Neural cell (in vitro differentiated cells): ENCODE results near the gene SLC38A9. TPM values are rescaled to one million over a fixed set of nuclear protein-coding genes. Genes with fewer than 3 reads are reported as not detected.

ENCODE experiments used
- H2AFZ ChIP-seq: fragments of 200-600, 300-800 bp; sonication (generic), shearing (Covaris generic); 2 replicates; pipeline ENCODE4 v1.6.0; 2014; ENCODE audit warnings: low read depth, mild to moderate bottlenecking, antibody characterized with exemption, low read length, moderate library complexity
- H3F3A ChIP-seq: fragments of 200-600 bp; shearing (Covaris generic); 2 replicates; pipeline ENCODE4 v1.6.1; 2016; ENCODE audit warnings: mild to moderate bottlenecking, moderate library complexity, mixed read lengths, antibody characterized with exemption, low read length; ENCODE audit not compliant: insufficient read depth, poor library complexity, severe bottlenecking
- H3K27ac ChIP-seq: fragments of 200-600, 300-800 bp; sonication (generic), shearing (Covaris generic); 2 replicates; pipeline ENCODE4 v1.5.1; 2014; ENCODE audit warnings: mild to moderate bottlenecking, low read length, moderate library complexity
- H3K27me3 ChIP-seq: fragments of 300-800, 200-600 bp; sonication (generic), shearing (Covaris generic); 2 replicates; pipeline ENCODE4 v1.6.0; 2014; ENCODE audit warnings: mild to moderate bottlenecking, low read depth, low read length, moderate library complexity; ENCODE audit not compliant: insufficient read depth
- H3K36me3 ChIP-seq: fragments of 300-800, 200-600 bp; sonication (generic), shearing (Covaris generic); 2 replicates; pipeline ENCODE4 v1.5.1; 2014; ENCODE audit warnings: mild to moderate bottlenecking, antibody characterized with exemption, low read length, moderate library complexity; ENCODE audit not compliant: insufficient read depth
- H3K4me2 ChIP-seq: fragments of 300-800, 200-600 bp; sonication (generic), shearing (Covaris generic); 2 replicates; pipeline ENCODE4 v1.6.0; 2014; ENCODE audit warnings: mild to moderate bottlenecking, low read length
- H3K4me3 ChIP-seq: fragments of 300-800, 200-600 bp; sonication (generic), shearing (Covaris generic); 2 replicates; pipeline ENCODE4 v1.5.1; 2014; ENCODE audit warnings: mild to moderate bottlenecking, low read length, moderate library complexity
- H3K79me2 ChIP-seq: fragments of 200-600 bp; shearing (Covaris generic); replicated peaks from 2 replicates; pipeline ENCODE4 v1.6.0; 2014; ENCODE audit warnings: mild to moderate bottlenecking, low read length, moderate library complexity; ENCODE audit not compliant: insufficient read depth
- H3K9ac ChIP-seq: fragments of 300-800, 200-600 bp; sonication (generic), shearing (Covaris generic); 2 replicates; pipeline ENCODE4 v1.6.1; 2016; ENCODE audit warnings: mild to moderate bottlenecking, low read length, mixed read lengths
- H3K9me2 ChIP-seq: fragments of 200-600 bp; shearing (Covaris generic); 2 replicates; pipeline ENCODE4 v1.6.1; 2016; ENCODE audit warnings: mild to moderate bottlenecking, low read length, mixed read lengths; ENCODE audit not compliant: insufficient read depth
- H3K9me3 ChIP-seq: fragments of 200-600, 300-800 bp; sonication (generic), shearing (Covaris generic); 2 replicates; pipeline ENCODE4 v1.6.1; 2016; ENCODE audit warnings: mild to moderate bottlenecking, mixed run types, low read length, moderate library complexity, mixed read lengths
- H4K20me1 ChIP-seq: fragments of 200-600 bp; shearing (Covaris generic); 2 replicates; pipeline ENCODE4 v1.6.1; 2016; ENCODE audit warnings: mild to moderate bottlenecking, mixed run types; ENCODE audit not compliant: insufficient read depth
- CTCF ChIP-seq: fragments of 450-650 bp; IDR thresholded peaks from 2 replicates; pipeline ENCODE4 v1.5.1; 2014; ENCODE audit warnings: antibody characterized with exemption, mild to moderate bottlenecking, moderate library complexity; ENCODE audit not compliant: poor library complexity, severe bottlenecking
- EP300 ChIP-seq: fragments of 450-650 bp; conservative IDR thresholded peaks from 2 replicates; pipeline ENCODE4 v1.6.1; 2014; ENCODE audit warnings: antibody characterized with exemption, mild to moderate bottlenecking, moderate library complexity; ENCODE audit not compliant: poor library complexity, severe bottlenecking
- EZH2 ChIP-seq: fragments of 200-600, 300-800 bp; shearing (Covaris generic), sonication (generic); IDR thresholded peaks from 2 replicates; pipeline ENCODE4 v1.6.1; 2014; ENCODE audit warnings: antibody characterized with exemption, low read length, borderline replicate concordance, mild to moderate bottlenecking; ENCODE audit not compliant: insufficient read depth, poor library complexity, severe bottlenecking
- MXI1 ChIP-seq: fragments of 450-650 bp; conservative IDR thresholded peaks from 2 replicates; pipeline ENCODE4 v1.6.1; 2014; ENCODE audit warnings: antibody characterized with exemption, mild to moderate bottlenecking; ENCODE audit not compliant: poor library complexity, severe bottlenecking
- POLR2AphosphoS5 ChIP-seq: IDR thresholded peaks from 2 replicates; pipeline ENCODE4 v1.6.1; 2012
- RAD21 ChIP-seq: fragments of 450-650 bp; conservative IDR thresholded peaks from 2 replicates; pipeline ENCODE4 v1.6.1; 2014; ENCODE audit warnings: antibody characterized with exemption, mild to moderate bottlenecking, moderate library complexity
- REST ChIP-seq: IDR thresholded peaks from 2 replicates; pipeline ENCODE4 v1.6.1; 2012; ENCODE audit warnings: borderline replicate concordance
- SMC3 ChIP-seq: fragments of 450-650 bp; conservative IDR thresholded peaks from 2 replicates; pipeline ENCODE4 v1.6.1; 2014; ENCODE audit warnings: antibody characterized with exemption, mild to moderate bottlenecking, moderate library complexity; ENCODE audit not compliant: poor library complexity
- TAF1 ChIP-seq: IDR thresholded peaks from 2 replicates; pipeline ENCODE4 v1.6.1; 2012; ENCODE audit warnings: low read depth
- polyA plus RNA-seq: library from polyadenylated mRNA; depleted of rRNA; stranded (reverse); fragments of >200 nt; gene quantifications from 2 replicates; pipeline ENCODE4 v1.2.3, GENCODE V29; 2014

SLC38A9 gene
- polyA plus RNA-seq, 1 donor from 2014 or later = 44.5 TPM

- no peaks in the 10 kb centered on the region for H4K20me1 ChIP-seq
- no peaks in the 10 kb centered on the region for H3K79me2 ChIP-seq
- H3K9me3 ChIP-seq = no peaks in the 10 kb centered on the region
- H3K9ac ChIP-seq = no peak overlapping the region
- no peak overlapping the region for H2AFZ ChIP-seq
- no peak overlapping the region for H3K27ac ChIP-seq
- TF ChIP-seq SMC3 (no peak), TAF1 (no peak), EZH2 (no peak), RAD21 (no peak), POLR2AphosphoS5 (no peak), MXI1 (no peak), EP300 (no peak), CTCF (no peak), REST (no peak)
- no peaks in the 10 kb centered on the region for H3K27me3 ChIP-seq
- H3F3A ChIP-seq = no peaks in the 10 kb centered on the region
- H3K9me2 ChIP-seq = no peaks in the 10 kb centered on the region
- no peak overlapping the region for H3K4me3 ChIP-seq
- no peak overlapping the region for H3K4me2 ChIP-seq
- H3K36me3 ChIP-seq = no peaks in the 10 kb centered on the region
Measured at GRCh38 chr5:55638455-55638854, 73.7 kb downstream of the SLC38A9 start.

GRCh38 chr5:55638051-55638450 lies 74.1 kb downstream of the SLC38A9 start:
- H3F3A ChIP-seq = no peaks in the 10 kb centered on the region
- TF ChIP-seq TAF1 = no peak
- no peaks in the 10 kb centered on the region for H4K20me1 ChIP-seq
- H3K27me3 ChIP-seq = no peaks in the 10 kb centered on the region
- H3K9me3 ChIP-seq = no peaks in the 10 kb centered on the region
- H3K27ac ChIP-seq = no peak overlapping the region
- no peak overlapping the region for H3K4me3 ChIP-seq
- H2AFZ ChIP-seq = no peak overlapping the region
- H3K79me2 ChIP-seq = no peaks in the 10 kb centered on the region
- H3K36me3 ChIP-seq = no peaks in the 10 kb centered on the region
- no peaks in the 10 kb centered on the region for H3K9me2 ChIP-seq
- H3K4me2 ChIP-seq = no peak overlapping the region
- no peak overlapping the region for H3K9ac ChIP-seq

GRCh38 chr5:55636683-55637082 lies 75.4 kb downstream of the SLC38A9 start:
- Histone ChIP-seq H3K79me2 (no peaks in the 10 kb centered on the region), H4K20me1 (no peaks in the 10 kb centered on the region), H3K27me3 (no peaks in the 10 kb centered on the region), H3K27ac (no peak overlapping the region), H2AFZ (no peak overlapping the region), H3K4me3 (no peak overlapping the region), H3K4me2 (no peak overlapping the region), H3K36me3 (no peaks in the 10 kb centered on the region), H3K9me2 (no peaks in the 10 kb centered on the region), H3F3A (no peaks in the 10 kb centered on the region), H3K9ac (no peak overlapping the region), H3K9me3 (no peaks in the 10 kb centered on the region)
- TF ChIP-seq REST = no peak
- no peak for TF ChIP-seq RAD21
- TF ChIP-seq MXI1 = no peak
- no peak for TF ChIP-seq SMC3
- TF ChIP-seq EP300 = no peak
- TF ChIP-seq POLR2AphosphoS5 = no peak
- no peak for TF ChIP-seq CTCF
- no peak for TF ChIP-seq TAF1
- TF ChIP-seq EZH2 = no peak
